Measurements from ENCODE around the gene MMUT.

DNA sequence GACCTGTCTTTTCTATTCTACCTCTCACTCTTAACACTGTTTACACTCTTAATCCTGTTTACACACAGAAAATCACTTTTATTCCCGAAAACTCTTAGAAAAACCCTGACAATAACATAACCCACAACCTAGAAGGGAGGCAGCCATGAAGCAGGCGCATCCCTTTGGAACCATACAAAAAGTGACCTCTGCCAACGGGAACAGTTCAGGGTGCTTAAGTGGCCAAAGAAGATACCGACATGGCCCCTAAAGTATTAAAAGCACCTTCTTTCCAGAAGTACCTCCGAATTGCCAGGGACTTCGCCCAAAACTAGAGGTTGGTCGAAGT, 490 bp downstream of the MMUT start:
- TF ChIP-seq, protein P1, sequence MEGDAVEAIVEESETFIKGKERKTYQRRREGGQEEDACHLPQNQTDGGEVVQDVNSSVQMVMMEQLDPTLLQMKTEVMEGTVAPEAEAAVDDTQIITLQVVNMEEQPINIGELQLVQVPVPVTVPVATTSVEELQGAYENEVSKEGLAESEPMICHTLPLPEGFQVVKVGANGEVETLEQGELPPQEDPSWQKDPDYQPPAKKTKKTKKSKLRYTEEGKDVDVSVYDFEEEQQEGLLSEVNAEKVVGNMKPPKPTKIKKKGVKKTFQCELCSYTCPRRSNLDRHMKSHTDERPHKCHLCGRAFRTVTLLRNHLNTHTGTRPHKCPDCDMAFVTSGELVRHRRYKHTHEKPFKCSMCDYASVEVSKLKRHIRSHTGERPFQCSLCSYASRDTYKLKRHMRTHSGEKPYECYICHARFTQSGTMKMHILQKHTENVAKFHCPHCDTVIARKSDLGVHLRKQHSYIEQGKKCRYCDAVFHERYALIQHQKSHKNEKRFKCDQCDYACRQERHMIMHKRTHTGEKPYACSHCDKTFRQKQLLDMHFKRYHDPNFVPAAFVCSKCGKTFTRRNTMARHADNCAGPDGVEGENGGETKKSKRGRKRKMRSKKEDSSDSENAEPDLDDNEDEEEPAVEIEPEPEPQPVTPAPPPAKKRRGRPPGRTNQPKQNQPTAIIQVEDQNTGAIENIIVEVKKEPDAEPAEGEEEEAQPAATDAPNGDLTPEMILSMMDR (IDR thresholded peaks at IDR 0.05; ENCODE audit: low read length) = no peak
- no peak for TF ChIP-seq EZH2 (IDR thresholded peaks at IDR 0.05; ENCODE audit: borderline replicate concordance, low read length)
